ENCODE data around the gene GUF1. TPM values are rescaled to one million over a fixed set of nuclear protein-coding genes. Genes with fewer than 3 reads are reported as not detected.

GUF1 gene
- total RNA-seq, 1 donor from 2014 or later = 14.1 TPM

DNA sequence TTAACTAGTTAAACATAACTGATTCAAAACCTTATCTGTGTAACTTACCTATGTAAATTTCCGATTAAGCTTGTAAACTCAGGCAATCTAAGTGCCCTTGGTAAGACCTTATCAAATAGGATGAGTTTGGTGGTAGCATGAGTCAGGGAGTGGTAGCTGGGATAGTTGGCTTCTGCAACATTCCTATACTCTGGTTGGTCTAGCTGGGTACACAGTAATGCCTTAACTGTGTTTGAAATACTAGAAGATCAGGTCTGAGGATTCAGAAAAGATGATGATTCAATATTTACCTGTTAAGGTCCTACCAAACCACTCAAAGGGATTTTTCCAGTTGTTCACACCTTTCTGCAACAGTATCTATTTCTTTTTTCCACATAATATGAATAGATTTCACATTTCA lies 32.1 kb upstream of the GUF1 start:
- Mint-ChIP-seq H3K4me3 (ENCODE audit: unreplicated experiment) (no peak overlapping the region), H3K27ac (ENCODE audit: unreplicated experiment) (no peak overlapping the region), H3K36me3 (ENCODE audit: low read depth) (no peaks in the 10 kb centered on the region), H3K27me3 (ENCODE audit: low read depth) (peaks cover 10% of the 10 kb centered on the region), H3K4me1 (ENCODE audit: low read depth) (no peaks in the 10 kb centered on the region), H3K9me3 (ENCODE audit: low read depth) (peaks cover 3% of the 10 kb centered on the region)
- no peak for DNase-seq (ENCODE audit: low spot score)
- TF ChIP-seq, protein P1, sequence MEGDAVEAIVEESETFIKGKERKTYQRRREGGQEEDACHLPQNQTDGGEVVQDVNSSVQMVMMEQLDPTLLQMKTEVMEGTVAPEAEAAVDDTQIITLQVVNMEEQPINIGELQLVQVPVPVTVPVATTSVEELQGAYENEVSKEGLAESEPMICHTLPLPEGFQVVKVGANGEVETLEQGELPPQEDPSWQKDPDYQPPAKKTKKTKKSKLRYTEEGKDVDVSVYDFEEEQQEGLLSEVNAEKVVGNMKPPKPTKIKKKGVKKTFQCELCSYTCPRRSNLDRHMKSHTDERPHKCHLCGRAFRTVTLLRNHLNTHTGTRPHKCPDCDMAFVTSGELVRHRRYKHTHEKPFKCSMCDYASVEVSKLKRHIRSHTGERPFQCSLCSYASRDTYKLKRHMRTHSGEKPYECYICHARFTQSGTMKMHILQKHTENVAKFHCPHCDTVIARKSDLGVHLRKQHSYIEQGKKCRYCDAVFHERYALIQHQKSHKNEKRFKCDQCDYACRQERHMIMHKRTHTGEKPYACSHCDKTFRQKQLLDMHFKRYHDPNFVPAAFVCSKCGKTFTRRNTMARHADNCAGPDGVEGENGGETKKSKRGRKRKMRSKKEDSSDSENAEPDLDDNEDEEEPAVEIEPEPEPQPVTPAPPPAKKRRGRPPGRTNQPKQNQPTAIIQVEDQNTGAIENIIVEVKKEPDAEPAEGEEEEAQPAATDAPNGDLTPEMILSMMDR (IDR thresholded peaks at IDR 0.05) = no peak

DNA sequence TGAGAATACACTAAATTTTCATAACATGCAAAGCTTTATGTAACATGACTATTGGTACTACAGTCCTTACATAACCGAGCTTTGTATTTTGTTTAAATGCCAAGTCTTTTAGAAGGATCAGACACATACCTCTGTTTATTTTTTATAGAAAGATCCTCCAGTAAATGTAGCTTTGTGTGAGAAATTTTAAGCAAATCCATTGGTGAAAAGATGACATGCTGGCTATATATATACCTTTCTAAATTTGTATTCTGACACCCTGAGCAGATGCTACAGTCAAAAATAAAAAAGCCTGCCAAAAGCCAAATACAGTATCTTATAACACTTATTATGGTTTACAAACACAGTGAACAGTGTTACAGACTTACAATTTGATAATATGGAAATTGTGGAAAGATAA lies 26.8 kb upstream of the GUF1 start, which contains the start of gene YIPF7:
Gene YIPF7, minus strand, starts transcription at position 201 of the 400 bp plus-strand sequence. CDS start 1,525 bp downstream, outside the sequence.
- DNase-seq (ENCODE audit: low spot score) = no peak
- Mint-ChIP-seq H3K27ac (ENCODE audit: unreplicated experiment) (no peak within 1 kb of the TSS), H3K27me3 (ENCODE audit: low read depth) (peaks cover 21% of the 10 kb centered on the region), H3K4me3 (ENCODE audit: unreplicated experiment) (no peak within 1 kb of the TSS), H3K36me3 (ENCODE audit: low read depth) (no peaks in the 10 kb centered on the region), H3K9me3 (ENCODE audit: low read depth) (no peaks in the 10 kb centered on the region), H3K4me1 (ENCODE audit: low read depth) (no peaks in the 10 kb centered on the region)
- TF ChIP-seq, protein P1 (IDR thresholded peaks at IDR 0.05) = no peak

DNA sequence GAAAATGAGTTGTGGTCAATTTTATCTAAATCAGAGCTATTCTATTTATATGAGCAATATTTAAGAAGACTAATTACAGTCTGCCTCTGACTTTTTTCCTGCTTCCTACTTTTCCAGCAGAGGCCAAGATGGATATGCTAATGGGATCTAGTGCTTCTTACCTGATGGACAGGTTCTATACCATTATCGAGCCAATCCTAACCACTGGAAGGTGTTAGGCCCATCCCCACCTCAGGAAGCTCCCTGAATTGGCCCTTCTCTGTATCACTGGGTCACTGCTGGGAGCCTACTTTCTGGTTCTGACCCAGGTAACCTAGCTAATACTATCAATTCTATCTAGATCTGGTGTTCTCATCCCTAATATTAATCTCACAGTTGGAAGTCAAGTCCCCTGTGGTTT lies 26.2 kb upstream of the GUF1 start:
- no peaks in the 10 kb centered on the region for H3K4me1 Mint-ChIP-seq (ENCODE audit: low read depth)
- no peaks in the 10 kb centered on the region for H3K9me3 Mint-ChIP-seq (ENCODE audit: low read depth)
- no peak for DNase-seq (ENCODE audit: low spot score)
- H3K27ac Mint-ChIP-seq (ENCODE audit: unreplicated experiment) = no peak overlapping the region
- H3K36me3 Mint-ChIP-seq (ENCODE audit: low read depth) = no peaks in the 10 kb centered on the region
- TF ChIP-seq, protein P1 (IDR thresholded peaks at IDR 0.05) = no peak
- no peak overlapping the region for H3K4me3 Mint-ChIP-seq (ENCODE audit: unreplicated experiment)
- peaks cover 17% of the 10 kb centered on the region for H3K27me3 Mint-ChIP-seq (ENCODE audit: low read depth)

DNA sequence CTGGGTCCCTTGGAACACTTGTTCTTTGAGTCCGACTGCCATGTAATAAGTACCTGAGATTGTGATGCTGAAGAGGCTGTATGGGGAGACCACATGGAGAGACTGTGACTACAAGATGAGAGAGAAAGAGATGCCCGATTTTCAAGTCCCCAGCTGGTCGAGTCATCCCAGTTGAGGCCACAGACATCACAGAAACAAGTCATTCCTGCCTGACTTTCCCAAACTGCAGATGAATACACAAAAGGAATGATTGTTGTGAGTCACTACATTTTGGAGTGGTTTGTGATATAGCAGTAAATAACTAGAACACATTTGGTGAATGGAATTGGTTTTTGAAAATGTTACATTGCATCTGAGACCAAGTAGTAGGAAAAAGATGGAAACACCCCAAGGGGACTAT lies 17.8 kb upstream of the GUF1 start:
- peaks cover 12% of the 10 kb centered on the region for H3K27me3 Mint-ChIP-seq (ENCODE audit: low read depth)
- no peaks in the 10 kb centered on the region for H3K9me3 Mint-ChIP-seq (ENCODE audit: low read depth)
- TF ChIP-seq, protein P1 (IDR thresholded peaks at IDR 0.05) = no peak
- H3K4me3 Mint-ChIP-seq (ENCODE audit: unreplicated experiment) = no peak overlapping the region
- no peaks in the 10 kb centered on the region for H3K36me3 Mint-ChIP-seq (ENCODE audit: low read depth)
- no peak overlapping the region for H3K27ac Mint-ChIP-seq (ENCODE audit: unreplicated experiment)
- no peaks in the 10 kb centered on the region for H3K4me1 Mint-ChIP-seq (ENCODE audit: low read depth)
- DNase-seq (ENCODE audit: low spot score) = no peak

DNA sequence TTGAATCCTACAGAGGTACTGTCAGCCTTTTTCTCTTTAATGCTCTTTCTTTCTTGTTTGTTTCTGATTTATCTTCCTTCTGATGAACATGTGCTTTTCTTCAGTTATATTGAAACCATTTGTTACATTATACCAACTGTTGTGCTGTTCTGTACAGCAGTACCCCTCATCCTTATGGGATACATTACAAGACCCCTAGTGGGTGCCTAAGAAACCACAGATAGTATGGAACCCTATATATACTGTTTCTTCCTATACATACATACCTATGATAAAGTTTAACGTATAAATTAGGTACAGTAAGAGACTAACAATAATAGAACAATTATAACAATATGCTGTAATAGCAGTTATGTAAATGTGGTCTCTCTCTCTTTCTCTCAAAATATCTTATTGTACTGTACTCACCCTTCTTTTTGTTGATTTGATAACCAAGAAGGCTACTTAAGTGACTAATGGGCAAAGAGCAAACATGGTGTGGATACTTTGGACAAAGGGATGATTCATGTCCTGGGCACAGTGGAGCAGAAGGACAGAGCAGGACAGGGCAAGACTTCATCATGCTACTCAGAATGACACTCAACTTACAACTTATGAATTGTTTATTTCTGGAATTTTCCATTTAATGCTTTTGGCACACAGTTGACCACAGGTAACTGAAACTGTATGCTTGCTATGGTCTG lies 16.1 kb upstream of the GUF1 start:
- H3K36me3 Mint-ChIP-seq (ENCODE audit: low read depth) = no peaks in the 10 kb centered on the region
- peaks cover 12% of the 10 kb centered on the region for H3K27me3 Mint-ChIP-seq (ENCODE audit: low read depth)
- TF ChIP-seq, protein P1 (IDR thresholded peaks at IDR 0.05) = no peak
- H3K27ac Mint-ChIP-seq (ENCODE audit: unreplicated experiment) = no peak overlapping the region
- no peaks in the 10 kb centered on the region for H3K4me1 Mint-ChIP-seq (ENCODE audit: low read depth)
- no peak overlapping the region for H3K4me3 Mint-ChIP-seq (ENCODE audit: unreplicated experiment)
- DNase-seq (ENCODE audit: low spot score) = no peak
- no peaks in the 10 kb centered on the region for H3K9me3 Mint-ChIP-seq (ENCODE audit: low read depth)

All from chondrocyte (in vitro differentiated cells).